ENCODE measurements around the gene DAB2IP. TPM values are rescaled to one million over a fixed set of nuclear protein-coding genes. Genes with fewer than 3 reads are reported as not detected.
A peak's percentile ranks its signal among the peaks of the same experiment; 100 is the strongest.

The DAB2IP gene
- total RNA-seq, 4 donors from 2014 or later = 35.2 to 56.4 (median 51.4) TPM

GRCh38 chr9:121700165-121700831 is 48.9 kb downstream of the DAB2IP start:
- DNase-seq (ENCODE audit: low spot score in 2 of 2) = peak; percentile 41 to 49
- no peaks in the 10 kb centered on the region for H3K36me3 ChIP-seq
- H3K9me3 ChIP-seq = no peaks in the 10 kb centered on the region
- peaks cover 0 to 37% (median 24%) of the 10 kb centered on the region in 4 donors for H3K4me1 ChIP-seq
- no peaks in the 10 kb centered on the region for H3K27me3 ChIP-seq
- peak overlapping the region; percentile 46 to 83 (median 77) for H3K27ac ChIP-seq
- TF ChIP-seq CTCF (IDR thresholded peaks at IDR 0.05) (peak; percentile 45 to 82 (median 64)), EP300 (IDR thresholded peaks at IDR 0.05) (no peak)
- H3K4me3 ChIP-seq = peak overlapping the region; percentile 42 to 64 (median 62)
- WGBS, 2 donors = 15 to 17% methylated on average over 12 to 17 of the region's 21 CpGs

GRCh38 chr9:121700832-121701419 is 49.5 kb downstream of the DAB2IP start:
- TF ChIP-seq EP300 (IDR thresholded peaks at IDR 0.05) = no peak
- Histone ChIP-seq H3K4me3 (peak overlapping the region; percentile 42 to 64 (median 62)), H3K36me3 (no peaks in the 10 kb centered on the region), H3K27ac (peak overlapping the region in 3 of 4 donors; percentile 36 to 83 (median 81)), H3K9me3 (no peaks in the 10 kb centered on the region), H3K4me1 (peaks cover 0 to 37% (median 24%) of the 10 kb centered on the region in 4 donors), H3K27me3 (no peaks in the 10 kb centered on the region)
- 17 to 22% methylated on average over 21 to 26 of the region's 26 CpGs for WGBS, 2 donors
- no peak for DNase-seq (ENCODE audit: low spot score in 2 of 2)

- TF ChIP-seq POLR2A (IDR thresholded peaks at IDR 0.05) = no peak
- Histone ChIP-seq H3K9me3 (no peaks in the 10 kb centered on the region), H3K36me3 (no peaks in the 10 kb centered on the region), H3K27ac (peak overlapping the region in 2 of 4 donors; percentile 81 to 83), H3K4me1 (peaks cover 0 to 37% (median 24%) of the 10 kb centered on the region in 4 donors), H3K4me3 (no peak overlapping the region), H3K27me3 (no peaks in the 10 kb centered on the region)
- DNase-seq (ENCODE audit: low spot score in 2 of 2) = no peak
- 81 to 84% methylated on average over 13 of the region's 13 CpGs for WGBS, 2 donors
Observed at GRCh38 chr9:121701736-121702261, 50.4 kb downstream of the DAB2IP start.

GRCh38 chr9:121703014-121703734 is 51.7 kb downstream of the DAB2IP start:
- 94 to 95% methylated on average over 3 of the region's 3 CpGs for WGBS, 2 donors
- no peak overlapping the region for H3K4me3 ChIP-seq
- H3K9me3 ChIP-seq = no peaks in the 10 kb centered on the region
- H3K27ac ChIP-seq = no peak overlapping the region
- TF ChIP-seq CTCF (IDR thresholded peaks at IDR 0.05) (no peak), EP300 (IDR thresholded peaks at IDR 0.05) (no peak), POLR2A (IDR thresholded peaks at IDR 0.05) (no peak)
- DNase-seq (ENCODE audit: low spot score in 2 of 2) = no peak
- no peaks in the 10 kb centered on the region for H3K27me3 ChIP-seq
- no peaks in the 10 kb centered on the region for H3K36me3 ChIP-seq
- H3K4me1 ChIP-seq = peaks cover 0 to 37% (median 24%) of the 10 kb centered on the region in 4 donors

GRCh38 chr9:121704281-121704680 is 52.8 kb downstream of the DAB2IP start:
- Histone ChIP-seq H3K9me3 (no peaks in the 10 kb centered on the region), H3K4me3 (no peak overlapping the region), H3K27me3 (no peaks in the 10 kb centered on the region), H3K27ac (no peak overlapping the region), H3K36me3 (no peaks in the 10 kb centered on the region), H3K4me1 (peaks cover 0 to 34% (median 22%) of the 10 kb centered on the region in 4 donors)
- WGBS, 2 donors = 83% methylated on average over 3 of the region's 3 CpGs
- DNase-seq (ENCODE audit: low spot score in 2 of 2) = no peak
- TF ChIP-seq CTCF (IDR thresholded peaks at IDR 0.05) (no peak), POLR2A (IDR thresholded peaks at IDR 0.05) (no peak), EP300 (IDR thresholded peaks at IDR 0.05) (no peak)

Measured in tibial nerve (tissue), 4 donors.